Smooth muscle cell (in vitro differentiated cells): ENCODE data around the gene DRG1. TPM values are rescaled to one million over a fixed set of nuclear protein-coding genes. Genes with fewer than 3 reads are reported as not detected.

Experiments
- DNase-seq: peaks from one replicate; lab custom pipeline; 2025; ENCODE audit not compliant: unreplicated experiment; lab: John Stamatoyannopoulos, UW
- H2AFZ ChIP-seq: fragments of 200-600 bp; sonication (generic); 2 replicates; pipeline ENCODE4 v1.6.0; 2016; ENCODE audit warnings: antibody characterized with exemption, low read depth, mild to moderate bottlenecking
- H3F3A ChIP-seq: fragments of 200-600 bp; sonication (generic); 2 replicates; pipeline ENCODE4 v1.6.0; 2017; ENCODE audit warnings: antibody characterized with exemption, low read depth
- H3K27ac ChIP-seq: fragments of 200-600 bp; sonication (generic); 2 replicates; pipeline ENCODE4 v1.5.1; 2016; ENCODE audit warnings: low read depth, mild to moderate bottlenecking
- H3K27me3 ChIP-seq: fragments of 200-600 bp; sonication (generic); 2 replicates; pipeline ENCODE4 v1.6.1; 2016; ENCODE audit warnings: low read depth, mild to moderate bottlenecking
- H3K36me3 ChIP-seq: fragments of 200-600 bp; sonication (generic); 2 replicates; pipeline ENCODE4 v1.5.1; 2016; ENCODE audit warnings: low read depth
- H3K4me1 ChIP-seq: fragments of 200-600 bp; sonication (generic); 2 replicates; pipeline ENCODE4 v1.5.1; 2016; ENCODE audit warnings: low read depth
- H3K4me2 ChIP-seq: fragments of 200-600 bp; sonication (generic); 2 replicates; pipeline ENCODE4 v1.6.0; 2016; ENCODE audit warnings: mild to moderate bottlenecking
- H3K4me3 ChIP-seq: fragments of 200-600 bp; sonication (generic); 2 replicates; pipeline ENCODE4 v1.5.1; 2016; ENCODE audit warnings: mild to moderate bottlenecking
- H3K79me2 ChIP-seq: fragments of 200-600 bp; sonication (generic); 2 replicates; pipeline ENCODE4 v1.6.0; 2016; ENCODE audit warnings: low read depth, mild to moderate bottlenecking
- H3K9ac ChIP-seq: fragments of 200-600 bp; sonication (generic); 2 replicates; pipeline ENCODE4 v1.6.0; 2016; ENCODE audit warnings: low read depth
- H3K9me3 ChIP-seq: fragments of 200-600 bp; sonication (generic); replicated peaks from 2 replicates; pipeline ENCODE4 v1.5.1; 2016; ENCODE audit warnings: low read depth
- H4K20me1 ChIP-seq: fragments of 200-600 bp; sonication (generic); 2 replicates; pipeline ENCODE4 v1.6.0; 2016; ENCODE audit warnings: low read depth
- CTCF ChIP-seq: fragments of 200-600 bp; sonication (generic); IDR thresholded peaks from 2 replicates; pipeline ENCODE4 v1.5.1; 2017; ENCODE audit warnings: borderline replicate concordance, mild to moderate bottlenecking, antibody characterized with exemption; ENCODE audit not compliant: insufficient read depth, poor library complexity, severe bottlenecking
- WGBS: methylation state at CpG from one replicate; pipeline ENCODE4 v1.1.7; 2016; ENCODE audit warnings: low lambda C conversion rate; 5-methylcytosine and 5-hydroxymethylcytosine counted together
- polyA plus RNA-seq: library from polyadenylated mRNA; unstranded; fragments of >200 nt; fragmentation: Nextera tagmentation; extraction: Ambion mirVana; gene quantifications from 2 replicates; pipeline ENCODE4 v1.2.1, GENCODE V29; 2016
- total RNA-seq: library from RNA; depleted of rRNA; stranded (reverse); fragments of >200 nt; gene quantifications from 2 replicates; pipeline ENCODE4 v1.2.3, GENCODE V29; 2014

DRG1 gene
- total and polyA plus RNA-seq, 2 experiments from 2014 or later, result 64.3 to 78.4 TPM

- H3K79me2 ChIP-seq, result no peaks in the 10 kb centered on the region
- no peak for DNase-seq
- no peaks in the 10 kb centered on the region for H3K9me3 ChIP-seq
- no peak for TF ChIP-seq CTCF
- H3F3A ChIP-seq, result no peaks in the 10 kb centered on the region
- H3K4me1 ChIP-seq, result no peaks in the 10 kb centered on the region
- no peak overlapping the region for H3K4me3 ChIP-seq
- H3K36me3 ChIP-seq, result no peaks in the 10 kb centered on the region
- H3K4me2 ChIP-seq, result no peak overlapping the region
- WGBS, result 92% methylated on average over 5 of the region's 5 CpGs
- H3K27ac ChIP-seq, result no peak overlapping the region
- H4K20me1 ChIP-seq, result no peaks in the 10 kb centered on the region
- H2AFZ ChIP-seq, result no peak overlapping the region
- H3K9ac ChIP-seq, result no peak overlapping the region
- no peaks in the 10 kb centered on the region for H3K27me3 ChIP-seq
Observed at GRCh38 chr22:31354515-31354914, 44.9 kb upstream of the DRG1 start.

- Histone ChIP-seq H3K4me3 (no peak overlapping the region), H3K9me3 (no peaks in the 10 kb centered on the region), H3K4me2 (no peak overlapping the region), H3K9ac (no peak overlapping the region), H3K79me2 (no peaks in the 10 kb centered on the region), H2AFZ (no peak overlapping the region), H3K4me1 (no peaks in the 10 kb centered on the region), H3K27ac (no peak overlapping the region), H3K36me3 (no peaks in the 10 kb centered on the region), H3K27me3 (no peaks in the 10 kb centered on the region), H3F3A (no peaks in the 10 kb centered on the region), H4K20me1 (no peaks in the 10 kb centered on the region)
- DNase-seq, result no peak
- WGBS, result 89% methylated on average over 1 of the region's 1 CpG
- no peak for TF ChIP-seq CTCF
Observed at GRCh38 chr22:31360029-31360428, 39.4 kb upstream of the DRG1 start.

- Histone ChIP-seq H3K4me2 (no peak overlapping the region), H3K4me1 (no peaks in the 10 kb centered on the region), H3K27me3 (no peaks in the 10 kb centered on the region), H3K79me2 (no peaks in the 10 kb centered on the region), H2AFZ (no peak overlapping the region), H3K36me3 (no peaks in the 10 kb centered on the region), H3K9ac (no peak overlapping the region), H3K27ac (no peak overlapping the region), H3K9me3 (no peaks in the 10 kb centered on the region), H3F3A (no peaks in the 10 kb centered on the region), H4K20me1 (no peaks in the 10 kb centered on the region), H3K4me3 (no peak overlapping the region)
- WGBS, result 0% methylated on average over 1 of the region's 1 CpG
- no peak for DNase-seq
- no peak for TF ChIP-seq CTCF
Observed at GRCh38 chr22:31361743-31362142, 37.7 kb upstream of the DRG1 start.

- no peak for DNase-seq
- H2AFZ ChIP-seq, result no peak overlapping the region
- H3K4me3 ChIP-seq, result no peak overlapping the region
- 76% methylated on average over 3 of the region's 3 CpGs for WGBS
- no peaks in the 10 kb centered on the region for H3K79me2 ChIP-seq
- no peak overlapping the region for H3K9ac ChIP-seq
- H3F3A ChIP-seq, result no peaks in the 10 kb centered on the region
- H3K4me1 ChIP-seq, result no peaks in the 10 kb centered on the region
- no peaks in the 10 kb centered on the region for H3K9me3 ChIP-seq
- H3K27ac ChIP-seq, result no peak overlapping the region
- no peaks in the 10 kb centered on the region for H3K27me3 ChIP-seq
- TF ChIP-seq CTCF, result no peak
- no peaks in the 10 kb centered on the region for H3K36me3 ChIP-seq
- H4K20me1 ChIP-seq, result no peaks in the 10 kb centered on the region
- no peak overlapping the region for H3K4me2 ChIP-seq
Observed at GRCh38 chr22:31363885-31364465, 35.4 kb upstream of the DRG1 start.
